Stimulated activated CD4-positive, alpha-beta T cell treated with anti-CD3 and anti-CD28 coated beads, Interleukin-4, amount 100 ng/mL, for 4 hours (primary cell): ENCODE measurements around the gene KLHDC4.
"Not testable (repeated sequence)": the region's sequence is repeated elsewhere in the genome, so short reads cannot be mapped to it uniquely, and the experiment has no call there.

Experiments
- DNase-seq, 2 experiments: peaks; one replicate each; pipeline ENCODE4 v3.0.0-alpha.2; 2020

The KLHDC4 gene

DNA sequence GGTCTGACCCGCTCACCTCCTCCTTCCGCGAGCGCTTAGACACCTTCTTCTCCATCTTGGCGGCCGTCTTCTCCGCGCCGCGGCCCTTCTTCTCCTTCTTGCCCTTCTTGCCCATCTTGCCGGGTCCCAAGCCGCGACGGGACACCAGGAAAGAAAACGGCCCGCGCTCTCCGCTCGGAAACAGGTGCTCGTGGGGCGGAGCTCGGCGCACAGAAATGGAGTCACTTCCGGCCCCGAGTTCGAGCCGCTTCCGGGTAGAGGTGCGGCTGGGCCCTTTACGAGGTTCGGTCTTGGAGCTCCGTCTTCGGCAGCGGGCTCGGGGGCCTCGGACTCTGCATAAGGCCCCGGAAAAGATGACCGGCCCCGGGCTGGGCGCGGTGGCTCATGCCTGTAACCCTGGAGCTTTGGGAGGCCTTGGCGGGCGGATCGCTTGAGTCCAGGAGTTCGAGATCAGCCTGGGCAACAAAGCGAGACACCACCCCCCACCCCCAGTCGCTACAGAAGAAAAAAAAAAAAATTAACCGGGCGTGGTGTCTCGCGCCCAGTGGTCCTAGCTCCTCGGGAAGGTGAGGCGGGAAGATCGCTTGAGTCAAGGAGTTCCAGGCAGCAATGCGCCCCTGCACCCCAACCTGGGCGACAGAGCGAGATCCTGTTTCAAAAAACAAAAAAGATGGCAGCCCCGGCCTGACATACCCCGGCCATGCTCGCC is at the start of gene KLHDC4:
KLHDC4 (minus strand) TSS at position 211 of the 709 bp plus-strand sequence; CDS start at position 115, 96 bp downstream.
- peak; percentile 85 to 88 for DNase-seq

DNA sequence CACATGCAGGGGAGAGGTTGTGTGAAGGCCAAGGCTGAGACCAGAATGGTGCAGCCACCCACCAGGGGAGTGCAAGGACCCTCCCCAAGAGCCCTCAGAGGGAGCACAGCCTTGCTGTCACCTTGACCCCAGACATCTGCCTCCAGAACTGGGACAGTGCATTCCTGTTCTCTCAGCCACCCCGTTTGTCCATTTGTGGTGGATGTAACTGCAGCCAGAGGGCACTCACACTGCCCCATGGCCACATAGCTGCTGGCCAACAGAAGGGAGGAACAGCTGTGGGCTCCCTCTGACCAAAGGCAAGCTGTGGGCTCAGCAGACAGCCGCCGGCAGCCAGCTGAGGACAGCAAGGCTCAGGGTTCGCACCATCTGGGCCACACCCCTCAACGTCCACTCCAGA is 49.8 kb upstream of the KLHDC4 start:
- no peak for DNase-seq

DNA sequence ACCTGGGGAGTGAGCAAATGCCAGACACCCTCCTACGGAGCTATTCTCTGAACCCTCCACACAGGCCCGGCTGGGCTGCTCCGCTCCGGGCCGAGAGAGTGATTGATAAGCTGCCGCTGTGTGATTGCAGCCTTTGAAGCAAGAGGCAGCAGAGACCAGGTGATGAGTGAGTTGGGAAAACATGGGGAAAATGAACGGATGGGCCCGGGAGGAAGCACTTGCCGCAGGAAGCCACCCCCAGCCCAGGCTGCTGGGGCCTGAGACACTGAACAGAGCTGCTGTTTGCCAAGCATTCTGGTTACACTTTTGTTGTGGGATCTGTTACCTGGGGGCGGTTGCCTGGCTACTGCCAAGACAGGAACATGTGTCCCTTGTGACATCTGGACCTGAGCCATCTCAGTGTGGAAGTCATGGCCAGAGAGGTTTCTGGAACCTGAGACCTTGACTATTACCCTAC is 46.4 kb upstream of the KLHDC4 start:
- no peak for DNase-seq

DNA sequence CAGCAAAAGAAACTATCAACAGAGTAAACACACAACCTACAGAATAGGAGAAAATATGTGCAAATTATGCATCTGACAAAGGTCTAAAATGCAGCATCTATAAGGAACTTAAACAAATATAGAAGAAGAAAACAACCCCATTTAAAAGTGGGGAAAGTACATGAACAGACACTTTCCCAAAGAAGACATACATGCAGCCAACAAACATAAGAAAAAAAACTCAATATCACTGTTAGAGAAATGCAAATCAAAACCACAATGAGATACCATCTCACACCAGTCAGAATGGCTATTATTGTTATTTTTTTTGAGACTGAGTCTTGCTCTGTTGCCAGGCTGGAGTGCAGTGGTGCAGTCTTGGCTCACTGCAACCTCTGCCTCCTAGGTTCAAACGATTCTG is 45.7 kb upstream of the KLHDC4 start:
- not testable (repeated sequence) for DNase-seq

DNA sequence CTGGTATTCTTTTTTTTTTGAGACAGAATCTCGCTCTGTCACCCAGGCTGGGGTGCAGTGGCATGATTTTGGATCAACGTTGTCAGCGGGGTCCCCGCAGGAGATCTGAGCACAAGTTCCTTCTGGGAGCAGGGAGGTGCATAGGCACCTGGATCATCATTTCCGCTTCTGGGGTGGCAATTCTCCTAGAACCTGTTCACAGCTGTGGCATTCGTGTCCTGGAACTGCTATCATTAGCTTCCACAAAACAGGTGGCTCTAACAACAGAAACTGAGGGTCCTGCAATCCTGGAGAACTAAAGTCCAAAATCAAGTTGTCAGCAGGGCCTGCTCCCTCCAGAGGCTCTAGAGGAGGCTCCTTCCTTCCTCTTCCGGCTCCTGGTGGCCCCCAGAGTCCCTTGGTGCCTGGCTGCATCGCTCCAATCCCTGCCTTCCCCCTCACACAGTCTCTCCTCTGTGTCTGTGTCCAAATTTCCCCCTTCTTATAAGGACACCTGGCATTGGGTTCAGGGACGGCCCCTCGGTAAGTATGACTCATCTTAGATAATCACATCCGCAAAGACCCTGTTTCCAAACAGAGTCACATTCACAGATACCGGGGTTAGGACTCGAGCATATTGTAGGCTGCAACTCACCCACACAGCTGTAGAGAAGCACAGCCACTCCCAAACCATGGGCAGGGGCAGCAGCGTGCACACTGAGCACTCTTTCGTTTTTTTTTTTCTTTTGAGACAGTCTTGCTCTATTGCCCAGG is 43.5 kb upstream of the KLHDC4 start:
- no peak for DNase-seq

DNA sequence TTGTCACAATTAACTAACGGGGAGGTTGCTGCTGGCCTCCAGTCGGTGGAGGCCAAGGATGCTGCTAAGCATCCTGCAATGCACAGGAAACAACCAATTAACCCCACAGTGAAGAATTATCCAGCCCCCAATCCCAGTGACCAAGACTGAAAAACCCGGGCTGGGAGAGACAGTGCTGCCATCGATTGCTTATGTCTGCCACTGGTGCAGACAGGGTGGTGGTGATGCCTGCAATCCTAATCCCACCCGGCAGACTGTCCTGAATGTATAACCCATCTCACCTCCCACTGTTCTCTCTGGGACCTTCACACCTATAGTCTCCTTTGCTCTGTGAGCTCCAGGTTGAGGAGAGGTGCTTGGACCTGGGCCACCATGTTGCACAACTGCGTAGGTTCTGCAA is 42.3 kb upstream of the KLHDC4 start:
- no peak for DNase-seq

DNA sequence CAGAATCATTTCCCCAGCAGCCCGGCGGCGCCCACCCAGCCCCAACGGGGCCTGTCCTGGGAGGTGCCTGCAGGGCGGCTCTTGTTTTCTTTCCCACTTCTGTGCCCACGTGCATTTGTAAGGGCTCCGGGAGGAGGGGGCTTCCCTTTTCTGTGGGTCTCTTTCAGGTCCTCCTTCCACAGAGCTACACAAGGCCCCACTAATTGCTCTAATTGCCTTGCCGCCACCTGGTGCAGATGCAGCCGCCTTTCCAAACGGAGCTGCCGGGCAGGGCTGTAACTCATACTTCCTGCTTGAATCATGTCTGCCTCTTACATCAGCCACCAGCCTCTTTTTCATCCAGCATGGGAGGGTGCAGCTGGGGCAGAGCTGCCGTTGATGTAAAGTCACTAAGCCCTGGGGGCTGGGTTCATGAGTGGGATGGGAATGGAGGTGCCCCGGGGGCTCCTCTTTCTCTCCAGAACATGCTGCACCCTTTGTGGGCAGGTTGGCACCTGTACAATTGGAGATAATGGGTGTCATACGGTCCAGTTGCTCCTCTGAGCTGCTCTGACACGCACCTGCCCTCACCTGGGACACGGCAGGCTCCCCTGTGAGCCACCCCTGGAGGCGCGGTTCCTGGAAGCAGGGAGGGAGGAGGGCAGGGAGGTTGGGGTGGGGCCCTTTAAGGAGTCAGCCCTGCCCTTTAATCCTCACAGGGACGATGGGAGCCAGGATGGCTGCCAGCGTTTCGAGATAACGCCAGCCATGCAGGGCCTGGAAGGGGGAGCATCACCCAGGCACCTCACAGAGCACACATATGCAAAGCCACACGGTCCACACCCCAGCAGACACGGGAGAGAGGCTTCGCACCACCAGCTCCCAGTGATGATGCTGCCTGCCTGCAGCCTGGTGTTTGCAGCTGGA is 41.1 kb upstream of the KLHDC4 start:
- DNase-seq, result peak; percentile 42 to 77

DNA sequence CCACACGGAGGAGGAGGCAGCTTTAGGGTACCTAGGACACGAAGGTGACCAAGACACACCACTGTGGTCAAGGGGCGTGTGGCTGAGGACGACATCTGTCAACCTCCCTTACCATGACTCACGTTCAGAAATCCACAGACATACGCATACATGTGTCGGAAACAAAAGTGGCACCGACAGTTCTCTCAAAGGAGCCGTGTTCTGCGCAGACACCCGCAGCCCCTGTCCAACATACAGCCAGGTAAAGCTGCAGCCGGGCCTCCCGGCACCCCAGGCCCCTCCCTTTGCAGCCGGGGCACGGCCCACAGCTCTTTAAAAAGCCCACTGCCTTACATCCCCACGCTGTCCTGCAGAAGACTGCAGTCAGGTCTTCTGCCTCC is 40.5 kb upstream of the KLHDC4 start:
- no peak for DNase-seq

DNA sequence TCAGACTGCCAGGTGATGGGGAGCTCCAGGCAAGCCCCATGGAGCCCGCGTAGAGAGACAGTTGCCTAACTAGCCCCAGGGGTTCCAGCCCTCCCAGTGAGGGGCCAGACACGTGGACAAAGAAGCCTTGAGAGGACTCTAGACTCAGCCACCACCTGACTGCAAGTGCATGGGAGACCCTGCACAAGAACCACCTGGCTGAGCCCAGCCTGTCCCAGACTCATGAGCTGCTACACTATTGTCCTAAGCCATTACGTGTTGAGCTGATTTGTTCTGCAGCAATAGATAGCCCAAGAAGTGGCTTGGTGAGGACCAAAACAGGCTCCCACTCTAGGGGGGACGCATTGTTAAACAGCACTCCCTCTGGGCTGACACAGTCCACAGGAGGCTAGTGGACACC is 37.6 kb upstream of the KLHDC4 start:
- DNase-seq, result no peak

DNA sequence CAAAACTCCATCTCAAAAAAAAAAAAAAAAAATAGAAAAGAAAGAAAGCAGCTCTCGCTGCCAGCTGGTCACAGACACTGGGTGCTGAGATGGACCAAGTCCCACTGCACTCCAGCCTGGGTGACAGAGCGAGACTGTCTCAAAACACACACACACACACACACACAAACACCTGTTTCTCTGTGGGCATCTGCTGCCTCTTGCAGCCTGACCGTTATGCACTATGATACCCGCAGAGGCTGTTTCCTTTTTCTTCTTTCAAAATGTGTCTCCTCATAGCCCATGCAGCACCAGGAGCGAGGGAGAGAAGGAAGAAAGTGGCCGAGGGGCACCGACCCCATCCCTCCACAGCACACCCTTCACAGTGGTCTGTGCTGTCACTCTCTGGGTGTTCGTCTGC is 36.9 kb upstream of the KLHDC4 start:
- DNase-seq, result no peak

DNA sequence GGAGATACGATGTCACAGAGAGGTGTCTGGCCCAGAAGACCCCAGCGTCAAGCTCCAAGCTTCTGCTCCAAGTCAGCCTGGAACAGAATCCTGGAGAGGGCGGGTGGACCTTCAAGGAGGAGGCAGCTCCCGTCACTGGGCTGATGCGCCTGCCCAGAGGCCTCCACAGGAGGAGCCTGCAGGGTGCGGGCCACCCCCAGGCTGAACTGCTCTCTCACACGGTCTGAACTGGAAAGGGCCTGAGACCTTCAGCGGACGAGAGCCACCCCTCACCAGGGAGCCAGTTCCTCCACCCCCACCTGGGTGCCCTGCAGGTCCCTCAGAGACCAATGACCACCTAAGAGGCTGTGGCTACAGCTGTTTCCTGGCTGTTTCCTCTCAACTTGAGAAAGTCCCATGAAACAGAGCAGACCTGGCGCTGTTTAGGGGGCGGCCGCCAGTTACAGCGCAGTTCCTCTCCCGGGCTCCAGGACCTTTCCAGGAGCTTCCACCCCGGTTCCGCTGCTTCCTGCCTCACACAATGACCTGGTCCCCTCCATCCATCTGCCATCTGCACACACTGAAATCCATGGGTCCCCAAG is 36.0 kb upstream of the KLHDC4 start:
- no peak for DNase-seq

DNA sequence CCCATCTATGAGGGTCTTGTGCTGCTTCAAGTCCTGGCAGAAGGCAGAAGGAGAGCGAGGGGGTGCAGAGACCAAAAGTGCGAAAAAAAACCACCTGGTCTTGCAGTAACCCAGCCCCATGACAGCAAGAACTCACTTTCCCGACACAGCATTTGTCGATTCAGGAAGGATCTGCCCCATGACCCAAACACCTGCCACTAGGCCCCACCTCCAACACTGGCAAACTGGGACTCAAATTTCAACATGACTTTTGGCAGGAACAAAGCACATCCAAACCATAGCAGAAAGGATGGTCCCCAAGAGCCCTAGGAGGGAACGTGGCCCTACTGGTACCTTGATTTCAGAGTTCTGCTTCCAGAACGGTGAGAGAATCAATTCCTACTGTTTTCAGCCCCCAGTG is 34.7 kb upstream of the KLHDC4 start:
- DNase-seq, result no peak

DNA sequence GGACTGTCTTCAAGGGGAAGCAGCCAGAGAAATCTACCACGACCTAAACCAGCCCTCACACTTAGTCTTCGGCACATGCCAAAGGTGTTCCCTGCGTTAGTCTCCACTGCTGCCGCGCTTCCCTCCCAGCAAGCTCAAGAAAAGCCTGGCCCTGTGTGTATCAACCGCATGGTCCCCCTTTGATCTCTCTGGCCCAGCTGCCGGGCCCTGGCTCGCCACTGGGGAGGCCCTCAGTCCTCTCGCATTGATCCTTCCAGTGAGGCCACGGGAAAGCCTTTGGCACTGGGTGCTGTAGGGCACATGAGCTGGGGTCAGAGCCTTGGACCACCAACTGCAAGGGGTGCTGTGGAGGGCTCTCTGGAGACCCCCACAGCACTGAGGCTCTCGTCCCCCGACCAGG is 29.6 kb upstream of the KLHDC4 start:
- no peak for DNase-seq

DNA sequence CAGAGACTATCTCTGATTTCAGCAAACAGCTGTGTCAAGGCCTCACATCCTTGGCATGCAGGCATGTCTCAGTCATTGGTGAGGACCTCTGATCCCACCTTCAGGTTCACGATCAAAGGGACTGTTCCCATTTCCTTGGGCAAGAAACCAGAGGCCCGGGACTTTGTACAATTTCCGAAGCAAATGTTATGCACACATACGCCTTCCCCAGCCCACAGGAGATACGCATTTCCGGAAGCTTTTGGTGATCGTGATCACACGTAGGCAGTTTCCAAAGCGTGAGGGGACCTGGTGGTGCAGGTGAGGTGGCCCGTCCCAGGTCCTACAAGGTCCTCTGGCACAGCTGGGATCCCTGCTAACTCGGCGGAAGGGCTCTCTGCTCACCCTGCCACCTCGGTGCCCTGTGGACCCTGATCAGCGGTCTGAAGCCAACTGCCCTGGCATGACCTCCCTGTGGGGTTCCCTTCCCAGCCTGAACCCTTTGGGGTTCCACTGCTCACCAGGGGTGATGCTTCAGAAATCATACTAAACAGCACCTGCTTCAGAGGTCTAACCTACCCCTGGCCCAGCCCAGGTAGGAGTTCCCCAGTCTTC is 28.8 kb upstream of the KLHDC4 start:
- DNase-seq, result no peak

DNA sequence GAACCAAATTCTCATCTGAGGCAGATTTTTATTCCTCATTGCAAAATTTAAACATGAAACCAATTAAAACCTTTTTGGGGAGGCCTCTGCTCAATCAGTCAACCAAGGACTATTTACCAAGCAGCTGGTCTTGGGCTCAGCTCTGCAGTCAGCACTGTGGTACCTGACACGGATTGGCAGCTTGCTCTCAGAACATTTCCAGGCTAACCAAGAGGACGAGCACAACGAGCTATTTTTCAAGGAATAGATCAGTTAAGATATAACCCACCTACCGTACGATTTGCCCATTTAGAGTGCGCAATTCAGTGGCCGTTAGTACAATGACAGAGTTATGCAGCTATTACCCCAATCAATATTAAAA is 26.4 kb upstream of the KLHDC4 start:
- no peak for DNase-seq

DNA sequence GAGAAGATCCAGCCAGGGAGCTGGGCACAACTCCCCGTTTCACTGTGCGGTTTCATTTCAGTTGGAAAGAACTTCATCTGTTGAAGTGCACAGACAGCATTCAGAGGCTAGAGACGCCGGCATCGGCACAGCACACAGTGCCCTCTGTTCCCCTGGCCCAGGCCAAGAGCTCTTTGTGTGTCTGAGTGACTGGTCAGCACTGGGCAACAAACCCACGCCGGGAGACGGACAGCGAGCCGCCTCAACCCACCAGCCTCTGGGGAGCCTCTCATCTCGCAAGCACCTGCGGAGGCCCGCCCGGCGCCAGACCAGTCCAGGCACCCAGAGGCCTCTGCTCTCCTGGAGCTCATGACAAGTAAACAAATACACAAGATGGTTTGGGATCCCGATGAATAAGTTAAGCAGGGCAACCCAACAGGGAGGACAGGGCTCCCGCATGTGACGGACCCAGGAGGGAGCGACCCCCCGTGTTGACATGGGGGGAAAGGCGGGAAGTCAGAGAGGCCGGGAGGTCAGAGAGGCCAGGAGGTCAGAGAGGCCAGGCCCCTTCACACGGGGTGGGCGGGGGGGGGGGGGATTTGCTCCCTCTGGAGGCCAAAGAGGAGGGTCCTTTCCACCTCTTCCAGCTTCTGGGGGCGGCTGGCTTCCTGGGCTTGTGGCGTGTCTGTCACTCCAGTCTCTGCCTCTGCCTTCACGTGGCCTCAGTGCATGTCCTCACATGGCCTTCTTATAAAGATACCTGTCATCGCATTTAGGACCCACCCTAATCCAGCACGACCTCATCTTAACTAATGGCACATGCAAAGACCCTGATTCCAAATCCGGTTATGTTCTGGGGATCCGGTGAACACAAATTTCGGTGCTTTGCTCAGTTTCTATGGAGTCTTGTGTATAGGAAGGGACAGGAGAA is 25.8 kb upstream of the KLHDC4 start:
- no peak for DNase-seq

DNA sequence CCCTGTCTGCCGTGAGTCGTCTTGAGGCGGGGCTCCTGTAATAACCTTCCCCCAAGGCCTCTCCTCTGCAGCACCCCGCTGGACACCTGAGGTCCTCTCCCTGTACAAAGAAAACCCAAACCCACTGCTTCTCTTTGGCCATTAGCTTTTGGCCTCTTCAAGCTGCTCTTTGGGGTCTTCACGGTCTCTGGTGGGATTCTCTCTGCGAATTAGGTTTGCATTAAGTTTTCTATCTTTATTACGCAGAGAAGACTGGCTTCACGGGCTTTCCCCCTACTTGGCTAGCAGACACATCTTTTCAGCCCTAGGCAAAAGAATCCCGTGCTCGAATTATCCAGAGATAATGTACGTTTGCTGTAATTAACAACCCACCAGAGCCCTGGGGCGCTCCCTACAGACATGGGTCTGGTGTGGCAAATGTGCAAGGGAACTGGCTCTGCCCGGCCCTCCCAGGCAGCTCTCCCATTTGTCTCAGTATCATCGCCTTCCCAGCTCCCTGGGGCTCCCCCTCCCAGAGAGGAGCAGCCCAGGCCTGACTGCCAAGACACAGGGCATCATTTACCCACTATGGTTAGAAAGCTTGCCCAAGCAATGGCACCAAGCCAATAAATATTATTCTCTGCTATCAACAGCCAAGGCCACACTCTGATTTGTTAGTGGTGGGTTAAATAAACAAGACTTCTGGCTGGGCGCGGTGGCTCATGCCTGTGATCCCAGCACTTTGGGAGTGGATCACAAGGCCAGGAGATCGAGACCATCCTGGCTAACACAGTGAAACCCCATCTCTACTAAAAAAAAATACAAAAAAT is 24.7 kb upstream of the KLHDC4 start:
- no peak for DNase-seq

DNA sequence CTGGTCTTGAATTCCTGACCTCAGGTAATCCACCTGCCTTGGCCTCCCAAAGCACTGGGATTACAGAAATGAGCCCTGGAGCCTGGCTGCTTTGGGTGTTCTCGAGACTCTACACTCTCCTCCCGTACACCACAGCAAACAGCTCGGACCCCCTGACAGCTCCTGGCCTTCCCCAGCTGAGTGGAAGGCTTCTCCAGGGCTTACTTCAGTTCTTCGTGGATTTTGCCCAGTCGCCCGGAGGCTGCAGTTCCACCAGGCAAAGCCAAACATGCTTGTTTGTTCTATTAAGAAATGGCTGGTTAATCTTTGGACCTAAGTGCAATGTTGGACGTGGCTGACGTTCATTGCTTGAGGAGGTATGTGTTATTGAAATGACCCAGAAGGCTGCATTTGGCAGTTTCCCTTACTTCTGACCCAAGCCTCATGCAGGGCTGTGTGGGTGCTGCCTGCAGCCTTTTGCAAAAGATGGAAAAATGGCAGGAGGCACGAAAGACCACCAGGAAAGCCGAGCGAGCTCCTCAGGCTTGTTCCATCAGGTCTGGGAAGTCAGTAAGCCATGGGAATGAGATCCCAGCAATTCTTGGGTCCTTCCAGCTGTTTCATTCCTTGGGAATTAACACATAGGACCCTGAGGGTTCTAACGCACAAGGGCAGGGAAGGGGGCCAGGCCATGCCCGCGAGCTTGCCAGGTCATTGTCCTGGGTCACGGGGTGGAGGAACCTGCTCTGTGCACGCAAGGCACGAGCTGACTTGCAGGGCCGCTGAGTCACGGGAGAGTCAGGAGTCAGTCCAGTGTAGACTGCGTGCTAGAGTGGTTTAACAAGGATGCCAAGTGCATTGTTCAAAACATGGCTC is 23.9 kb upstream of the KLHDC4 start:
- no peak for DNase-seq

DNA sequence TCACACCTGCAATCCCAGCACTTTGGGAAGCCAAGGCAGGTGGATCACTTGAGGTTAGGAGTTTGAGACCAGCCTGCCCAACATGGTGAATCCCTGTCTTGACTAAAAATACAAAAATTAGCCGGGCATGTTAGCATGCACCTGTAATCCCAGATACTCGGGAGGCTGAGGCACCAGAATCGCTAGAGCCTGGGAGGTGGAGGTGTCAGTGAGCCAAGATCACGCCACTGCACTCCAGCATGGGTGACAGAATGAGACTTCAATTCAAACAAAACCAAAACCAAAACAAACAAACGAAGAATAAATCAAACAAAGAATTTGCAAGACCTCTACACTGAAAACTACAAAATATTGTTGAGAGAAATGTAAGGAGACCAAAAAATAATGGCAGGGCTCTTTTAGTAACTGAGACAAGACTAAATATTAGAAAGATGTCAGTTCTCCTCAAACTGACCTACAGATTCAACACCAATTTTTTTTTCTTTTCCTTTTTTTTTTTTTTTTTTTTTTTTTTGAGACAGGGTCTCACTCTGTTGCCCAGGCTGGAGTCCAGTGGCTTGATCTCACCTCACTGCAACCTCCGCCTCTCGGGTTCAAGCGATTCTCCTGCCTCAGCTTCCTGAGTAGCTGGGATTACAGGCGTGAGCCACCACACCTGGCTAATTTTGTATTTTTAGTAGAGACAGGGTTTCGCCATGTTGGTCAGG is 23.1 kb upstream of the KLHDC4 start:
- DNase-seq, result not testable (repeated sequence)
